Measurements from ENCODE around the gene ACACB.
A peak's percentile ranks its signal among the peaks of the same experiment; 100 is the strongest.

Gene ACACB

DNA sequence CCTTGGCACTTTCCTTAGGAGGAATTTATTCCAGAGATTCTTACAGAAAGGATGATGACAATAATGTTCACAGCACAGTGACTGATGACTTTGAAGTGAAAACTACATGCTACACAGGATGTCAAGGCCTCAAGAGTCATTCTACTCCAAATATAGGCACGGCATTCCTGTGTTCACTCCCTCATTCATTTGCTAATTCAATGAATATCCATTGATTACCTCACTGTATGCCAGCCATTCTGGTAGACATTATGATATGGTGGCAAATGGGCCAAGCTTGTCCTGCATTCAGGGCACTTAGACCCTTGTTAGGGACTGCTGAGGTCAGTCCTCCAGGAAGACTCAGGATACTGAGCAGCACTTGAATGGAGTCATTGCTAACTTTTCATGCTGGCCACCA, 144.7 kb downstream of the ACACB start:
- TF ChIP-seq, protein P1, sequence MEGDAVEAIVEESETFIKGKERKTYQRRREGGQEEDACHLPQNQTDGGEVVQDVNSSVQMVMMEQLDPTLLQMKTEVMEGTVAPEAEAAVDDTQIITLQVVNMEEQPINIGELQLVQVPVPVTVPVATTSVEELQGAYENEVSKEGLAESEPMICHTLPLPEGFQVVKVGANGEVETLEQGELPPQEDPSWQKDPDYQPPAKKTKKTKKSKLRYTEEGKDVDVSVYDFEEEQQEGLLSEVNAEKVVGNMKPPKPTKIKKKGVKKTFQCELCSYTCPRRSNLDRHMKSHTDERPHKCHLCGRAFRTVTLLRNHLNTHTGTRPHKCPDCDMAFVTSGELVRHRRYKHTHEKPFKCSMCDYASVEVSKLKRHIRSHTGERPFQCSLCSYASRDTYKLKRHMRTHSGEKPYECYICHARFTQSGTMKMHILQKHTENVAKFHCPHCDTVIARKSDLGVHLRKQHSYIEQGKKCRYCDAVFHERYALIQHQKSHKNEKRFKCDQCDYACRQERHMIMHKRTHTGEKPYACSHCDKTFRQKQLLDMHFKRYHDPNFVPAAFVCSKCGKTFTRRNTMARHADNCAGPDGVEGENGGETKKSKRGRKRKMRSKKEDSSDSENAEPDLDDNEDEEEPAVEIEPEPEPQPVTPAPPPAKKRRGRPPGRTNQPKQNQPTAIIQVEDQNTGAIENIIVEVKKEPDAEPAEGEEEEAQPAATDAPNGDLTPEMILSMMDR (IDR thresholded peaks at IDR 0.05): no peak
- peaks cover 79 to 100% (median 91%) of the 10 kb centered on the region in 3 donors for H3K36me3 ChIP-seq
- H3K9me3 ChIP-seq: peaks cover 0 to 6% (median 3%) of the 10 kb centered on the region in 3 donors
- no peak overlapping the region for H3K27ac ChIP-seq
- no peak overlapping the region for H3K4me3 ChIP-seq
- intact Hi-C loops (cut with DNase I; ENCODE audit: low total_unique reads): loop anchor here (10.0 kb wide), 1 partner anchor 124 kb away; no protein-coding TSS in a partner anchor
- H3K4me1 ChIP-seq: no peaks in the 10 kb centered on the region
- no peak for DNase-seq
- no peaks in the 10 kb centered on the region for H3K27me3 ChIP-seq

- no peaks in the 10 kb centered on the region for H3K27me3 ChIP-seq
- peaks cover 0 to 6% (median 3%) of the 10 kb centered on the region in 3 donors for H3K9me3 ChIP-seq
- H3K36me3 ChIP-seq: peaks cover 83 to 100% (median 89%) of the 10 kb centered on the region in 3 donors
- no peak overlapping the region for H3K27ac ChIP-seq
- TF ChIP-seq, protein P1 (IDR thresholded peaks at IDR 0.05): no peak
- intact Hi-C loops (cut with DNase I; ENCODE audit: low total_unique reads): loop anchor here (10.0 kb wide), 1 partner anchor 123 kb away; no protein-coding TSS in a partner anchor
- DNase-seq: no peak
- H3K4me1 ChIP-seq: no peaks in the 10 kb centered on the region
- H3K4me3 ChIP-seq: no peak overlapping the region
Measured at GRCh38 chr12:109261939-109262338, 145.6 kb downstream of the ACACB start.

GRCh38 chr12:109263439-109263838, 147.1 kb downstream of the ACACB start:
- no peak for DNase-seq
- TF ChIP-seq, protein P1 (IDR thresholded peaks at IDR 0.05): no peak
- H3K27me3 ChIP-seq: no peaks in the 10 kb centered on the region
- H3K4me1 ChIP-seq: no peaks in the 10 kb centered on the region
- H3K9me3 ChIP-seq: peaks cover 0 to 6% (median 3%) of the 10 kb centered on the region in 3 donors
- H3K4me3 ChIP-seq: no peak overlapping the region
- peaks cover 71 to 100% (median 92%) of the 10 kb centered on the region in 3 donors for H3K36me3 ChIP-seq
- no peak overlapping the region for H3K27ac ChIP-seq
- intact Hi-C loops (cut with DNase I; ENCODE audit: low total_unique reads): loop anchor here (10.0 kb wide), 1 partner anchor 121 kb away; no protein-coding TSS in a partner anchor

DNA sequence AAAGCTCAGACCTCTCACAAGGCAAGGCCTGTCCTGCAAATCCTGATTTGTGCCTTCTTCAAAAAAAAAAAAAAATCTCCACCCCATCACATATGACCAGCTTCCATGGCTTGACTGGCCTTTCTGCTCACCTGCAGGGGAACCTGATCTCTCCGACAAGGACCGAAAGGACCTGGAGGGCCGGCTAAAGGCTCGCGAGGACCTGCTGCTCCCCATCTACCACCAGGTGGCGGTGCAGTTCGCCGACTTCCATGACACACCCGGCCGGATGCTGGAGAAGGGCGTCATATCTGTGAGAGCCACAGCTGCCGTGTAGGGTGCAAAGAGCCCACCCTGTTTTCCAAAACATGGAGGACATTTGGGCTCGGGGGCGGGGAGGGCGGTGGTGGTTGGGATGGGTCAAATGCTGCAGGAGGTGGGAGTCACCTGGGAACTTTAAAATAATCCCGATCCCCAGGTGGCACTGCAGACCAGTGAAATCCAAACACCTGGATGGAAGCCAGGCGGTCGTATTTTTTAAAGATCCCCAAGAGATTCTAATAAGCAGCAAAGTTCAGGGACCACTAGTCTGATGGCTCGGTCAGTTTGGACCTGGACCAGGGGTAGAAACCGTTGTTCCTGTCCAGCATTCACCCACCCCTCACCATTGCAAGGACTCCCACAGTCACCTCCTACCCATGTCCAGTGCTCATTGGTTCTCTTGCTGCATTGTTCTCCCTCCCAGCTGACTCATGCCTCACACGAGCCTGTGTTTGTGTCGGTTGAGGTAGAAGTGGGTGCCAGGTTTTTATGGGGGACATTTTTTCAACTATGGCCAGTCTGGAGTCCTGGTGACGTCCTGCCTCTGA, 147.9 kb downstream of the ACACB start:
- peaks cover 0 to 6% (median 3%) of the 10 kb centered on the region in 3 donors for H3K9me3 ChIP-seq
- peaks cover 63 to 100% (median 92%) of the 10 kb centered on the region in 3 donors for H3K36me3 ChIP-seq
- no peaks in the 10 kb centered on the region for H3K4me1 ChIP-seq
- TF ChIP-seq, protein P1 (IDR thresholded peaks at IDR 0.05): peak; percentile 45 to 53
- H3K4me3 ChIP-seq: no peak overlapping the region
- H3K27ac ChIP-seq: no peak overlapping the region
- DNase-seq: peak in 1 of 2 donors; percentile 61
- intact Hi-C loops (cut with DNase I; ENCODE audit: low total_unique reads): loop anchor here (10.0 kb wide), 1 partner anchor 120 kb away; no protein-coding TSS in a partner anchor
- no peaks in the 10 kb centered on the region for H3K27me3 ChIP-seq

DNA sequence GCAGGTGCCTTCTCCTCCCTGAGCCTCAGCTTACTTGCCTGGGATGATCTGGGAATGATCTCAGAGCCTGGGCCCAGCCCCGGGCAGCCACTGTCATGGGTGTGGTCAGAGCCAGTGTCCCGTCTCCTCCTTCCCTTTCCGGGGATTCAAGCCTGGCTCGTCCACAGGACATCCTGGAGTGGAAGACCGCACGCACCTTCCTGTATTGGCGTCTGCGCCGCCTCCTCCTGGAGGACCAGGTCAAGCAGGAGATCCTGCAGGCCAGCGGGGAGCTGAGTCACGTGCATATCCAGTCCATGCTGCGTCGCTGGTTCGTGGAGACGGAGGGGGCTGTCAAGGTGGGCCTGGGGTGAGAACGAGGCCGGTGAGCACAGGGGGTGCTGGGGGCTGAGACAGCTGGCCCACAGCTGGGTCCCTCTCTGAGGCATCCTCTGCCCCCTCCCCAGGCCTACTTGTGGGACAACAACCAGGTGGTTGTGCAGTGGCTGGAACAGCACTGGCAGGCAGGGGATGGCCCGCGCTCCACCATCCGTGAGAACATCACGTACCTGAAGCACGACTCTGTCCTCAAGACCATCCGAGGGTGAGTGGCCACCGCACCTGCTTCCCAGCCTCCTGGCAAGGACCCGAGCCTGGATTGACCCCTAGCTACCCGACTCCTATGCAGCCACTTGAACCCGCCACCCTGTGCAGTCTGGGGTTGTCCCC, 148.7 kb downstream of the ACACB start:
- intact Hi-C loops (cut with DNase I; ENCODE audit: low total_unique reads): loop anchor here (10.0 kb wide), 1 partner anchor 120 kb away; no protein-coding TSS in a partner anchor
- no peaks in the 10 kb centered on the region for H3K27me3 ChIP-seq
- H3K27ac ChIP-seq: no peak overlapping the region
- DNase-seq: no peak
- peaks cover 56 to 96% (median 87%) of the 10 kb centered on the region in 3 donors for H3K36me3 ChIP-seq
- H3K4me3 ChIP-seq: no peak overlapping the region
- no peaks in the 10 kb centered on the region for H3K4me1 ChIP-seq
- peaks cover 0 to 6% (median 3%) of the 10 kb centered on the region in 3 donors for H3K9me3 ChIP-seq
- TF ChIP-seq, protein P1 (IDR thresholded peaks at IDR 0.05): no peak
